Stimulated activated CD8-positive, alpha-beta memory T cell treated with anti-CD3 and anti-CD28 coated beads, Interleukin-2, amount 100 ng/mL, for 48 hours (primary cell): Measurements from ENCODE around the gene CDKAL1.
"Not testable (repeated sequence)": the region's sequence is repeated elsewhere in the genome, so short reads cannot be mapped to it uniquely, and the experiment has no call there.

Experiments
- DNase-seq, 2 donors: peaks; one replicate each; pipeline ENCODE4 v3.0.0-alpha.2; 2020; ENCODE audit warnings: low read depth in 2 of 2

CDKAL1 gene

DNA sequence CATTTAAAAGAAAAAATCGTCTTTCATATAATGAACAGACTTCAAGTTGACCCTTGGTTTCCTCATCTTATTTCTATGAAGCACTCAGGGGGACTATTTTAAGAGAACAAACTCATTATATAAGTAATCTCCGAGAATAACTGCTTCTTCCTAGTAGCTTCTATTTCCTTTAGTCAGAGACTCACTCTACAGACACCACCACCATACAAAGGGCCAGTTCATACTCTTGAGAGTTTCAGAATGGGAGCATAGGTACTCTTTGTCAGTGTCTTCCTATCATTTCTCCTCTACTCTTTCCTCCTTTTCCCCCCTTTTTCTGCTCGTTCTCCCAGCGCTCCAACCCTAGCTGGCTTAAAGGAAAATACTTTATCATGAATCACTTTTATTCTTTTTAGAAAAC lies 104.9 kb downstream of the CDKAL1 start:
- DNase-seq, result no peak

DNA sequence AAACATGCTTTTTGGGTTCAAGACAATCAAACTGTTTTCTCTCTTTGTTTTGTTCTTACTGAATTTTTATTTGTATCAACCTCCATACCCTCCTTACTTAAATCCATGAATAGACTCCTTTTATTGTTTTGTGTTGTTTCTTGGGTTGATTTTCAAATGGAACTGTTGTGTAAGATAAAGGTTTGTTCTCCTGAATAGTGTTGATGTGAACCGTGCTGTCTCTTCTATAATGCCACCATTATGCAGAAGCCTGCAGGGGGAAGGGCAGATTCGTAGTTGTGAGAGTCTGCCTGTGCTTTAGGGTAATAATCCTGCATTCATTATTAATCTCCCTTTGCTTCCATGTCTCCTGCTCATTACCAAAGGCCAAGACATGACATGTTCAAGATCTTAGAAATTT lies 105.9 kb downstream of the CDKAL1 start:
- DNase-seq, result no peak

DNA sequence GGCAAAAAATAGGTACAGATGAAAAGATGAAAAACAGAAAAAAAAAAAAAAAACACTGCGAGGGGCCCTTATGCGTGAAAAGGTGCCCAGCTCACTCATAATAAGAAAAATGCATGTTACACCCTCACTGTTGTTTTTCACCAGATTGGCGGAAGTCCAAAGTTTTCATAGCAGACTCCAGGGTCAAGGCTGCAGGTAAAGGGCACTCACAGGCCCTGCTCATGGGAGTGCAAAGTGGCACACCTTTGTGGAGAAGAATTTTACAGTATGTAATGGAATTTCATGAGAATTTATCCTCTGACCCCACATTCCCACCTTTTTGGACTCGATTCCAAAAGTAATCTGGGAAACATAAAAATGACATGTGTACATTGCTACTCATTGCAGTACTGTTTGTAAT lies 108.2 kb downstream of the CDKAL1 start:
- DNase-seq, result no peak

DNA sequence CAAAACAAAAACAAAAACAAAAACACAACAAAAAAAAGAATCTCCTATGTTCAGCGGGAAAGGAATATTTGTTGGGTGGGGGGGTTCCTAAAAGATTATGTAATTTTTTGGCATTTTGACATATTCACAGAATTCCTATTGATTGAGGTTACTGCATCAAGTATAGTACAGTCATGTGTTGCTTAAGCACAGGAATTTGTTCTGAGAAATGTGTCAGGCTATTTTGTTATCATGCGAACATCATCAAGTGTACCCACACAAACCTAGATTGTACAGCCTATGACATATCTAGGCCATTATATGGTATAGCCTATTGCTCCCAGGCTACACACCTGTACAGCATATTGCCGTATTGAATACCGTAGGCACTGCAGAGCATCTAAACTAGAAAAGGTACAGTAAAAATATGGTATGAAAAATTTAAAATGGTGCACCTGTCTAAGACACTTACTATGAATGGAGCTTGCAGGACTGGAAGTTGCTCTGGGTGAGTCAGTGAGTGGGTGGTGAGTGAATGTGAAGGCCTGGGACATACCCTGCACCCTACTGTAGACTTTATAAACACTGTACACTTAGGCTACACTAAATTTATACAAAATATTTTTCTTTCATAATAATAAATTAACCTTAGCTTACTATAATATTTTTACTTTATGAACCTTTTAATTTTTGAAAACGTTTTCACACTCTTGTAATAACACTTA lies 110.6 kb downstream of the CDKAL1 start:
- no peak for DNase-seq

DNA sequence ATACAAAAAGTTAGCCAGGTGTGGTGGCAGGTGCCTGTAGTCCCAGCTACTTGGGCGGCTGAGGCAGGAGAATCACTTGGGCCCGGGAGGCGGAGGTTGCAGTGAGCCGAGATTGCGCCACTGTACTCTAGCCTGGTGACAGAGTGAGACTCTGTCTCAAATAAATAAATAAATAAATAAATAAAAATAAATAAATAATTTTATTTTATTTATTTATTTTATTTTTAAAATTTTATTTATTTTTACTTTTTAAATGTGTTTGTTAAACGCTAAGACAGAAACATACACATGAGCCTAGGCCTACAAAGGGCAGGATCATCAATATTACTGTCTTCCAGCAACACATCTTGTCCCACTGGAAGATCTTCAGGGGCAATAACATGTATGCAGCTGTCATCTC lies 111.3 kb downstream of the CDKAL1 start:
- not testable (repeated sequence) for DNase-seq

DNA sequence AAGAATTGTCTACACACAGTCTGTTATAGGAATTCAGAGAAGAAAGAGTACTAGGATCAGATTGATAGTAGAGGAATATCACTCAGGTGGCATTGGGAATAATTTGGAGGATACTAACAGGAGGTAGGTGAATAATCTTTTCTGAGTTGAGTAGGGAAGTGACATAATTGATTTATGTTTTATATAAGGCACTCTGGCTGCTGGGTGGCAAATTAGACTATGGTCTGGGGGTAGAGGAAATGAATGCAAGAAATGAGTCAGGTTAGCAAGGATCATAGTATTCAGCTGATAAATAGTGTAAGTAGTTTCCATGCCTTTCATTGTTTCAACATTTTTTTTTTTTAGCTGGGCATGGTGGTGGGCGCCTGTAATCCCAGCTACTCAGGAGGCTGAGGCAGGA lies 113.3 kb downstream of the CDKAL1 start:
- DNase-seq, result no peak

DNA sequence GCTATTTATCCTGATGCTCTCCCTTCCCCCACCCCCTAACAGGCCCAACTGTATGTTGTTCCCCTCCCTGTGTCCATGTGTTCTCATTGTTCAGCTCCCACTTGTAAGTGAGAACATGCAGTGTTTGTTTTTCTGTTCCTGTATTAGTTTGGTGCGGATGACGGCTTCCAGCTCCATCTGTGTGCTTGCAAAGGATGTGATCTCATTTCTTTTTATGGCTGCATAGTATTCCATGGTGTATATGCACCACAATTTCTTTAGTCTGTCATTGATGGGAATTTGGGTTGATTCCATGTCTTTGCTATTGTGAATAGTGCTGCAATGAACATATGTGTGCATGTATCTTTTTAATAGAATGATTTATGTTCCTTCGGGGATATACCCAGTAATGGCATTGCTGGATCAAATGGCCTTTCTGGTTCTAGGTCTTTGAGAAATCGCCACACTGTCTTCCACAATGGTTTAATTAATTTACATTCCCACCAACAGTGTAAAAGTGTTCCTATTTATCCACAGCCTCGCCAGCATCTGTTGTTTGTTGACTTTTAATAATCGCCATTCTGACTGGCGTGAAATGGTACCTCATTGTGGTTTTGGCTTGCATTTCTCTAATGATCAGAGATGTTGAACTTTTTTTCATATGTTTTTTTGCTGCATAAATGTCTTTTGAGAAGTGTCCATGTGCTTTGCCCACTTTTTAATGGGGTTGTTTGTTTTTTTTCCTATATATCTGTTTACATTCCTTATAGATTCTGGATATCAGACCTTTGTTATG lies 115.6 kb downstream of the CDKAL1 start:
- not testable (repeated sequence) for DNase-seq

DNA sequence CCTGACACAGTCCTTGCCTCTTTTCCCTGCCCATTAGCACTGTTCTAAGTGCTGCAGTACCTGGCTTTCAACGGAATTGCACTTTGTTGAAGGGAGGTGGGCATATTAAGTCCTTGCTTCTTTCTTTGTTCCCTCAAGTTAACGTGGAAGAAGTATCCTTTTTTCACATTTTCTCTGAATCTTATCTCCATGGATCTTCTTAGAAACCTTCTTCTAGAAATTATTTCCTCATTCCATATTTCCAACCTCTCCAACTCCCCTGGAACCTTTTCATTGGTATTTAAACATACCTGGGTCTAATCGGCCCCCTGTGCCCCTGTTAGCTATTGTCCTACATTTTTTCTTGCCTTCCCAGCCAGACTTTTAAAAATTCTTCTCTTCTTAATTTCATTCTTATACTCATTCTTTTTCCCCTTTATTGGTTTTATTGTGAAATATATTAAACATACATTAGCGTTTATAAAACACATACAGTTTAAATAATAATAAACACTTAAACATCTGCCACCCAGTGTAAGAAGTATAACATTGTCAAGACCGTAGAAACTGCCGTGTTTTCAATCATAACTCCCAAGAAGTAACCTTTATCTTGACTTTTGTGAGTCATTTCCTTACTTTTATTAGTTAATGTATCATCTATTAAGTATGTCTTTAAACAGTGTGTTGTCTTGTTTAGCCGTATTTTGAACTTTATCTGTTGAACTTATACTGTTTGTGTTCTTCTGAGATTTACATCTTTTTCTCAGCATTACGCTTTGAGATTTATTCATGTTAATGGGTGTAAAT lies 118.2 kb downstream of the CDKAL1 start:
- no peak for DNase-seq

DNA sequence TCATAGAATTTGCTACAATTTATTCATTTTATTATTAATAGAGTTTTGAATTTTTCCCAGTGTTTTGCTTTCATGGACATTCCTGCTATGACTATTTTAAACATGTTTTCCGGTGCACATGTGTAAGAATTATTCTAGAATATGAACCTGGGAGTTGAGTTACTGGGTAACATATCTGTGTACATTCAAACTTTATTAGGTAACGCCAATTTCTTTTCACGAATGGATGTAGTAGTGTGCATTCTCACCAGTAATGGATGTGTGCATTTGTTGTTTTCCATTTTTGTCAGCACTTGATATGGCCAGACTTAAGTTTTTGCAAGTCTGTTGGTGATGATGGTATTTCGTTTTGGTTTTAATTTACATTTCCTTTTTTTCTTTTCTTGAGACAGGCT lies 118.8 kb downstream of the CDKAL1 start:
- DNase-seq, result no peak

DNA sequence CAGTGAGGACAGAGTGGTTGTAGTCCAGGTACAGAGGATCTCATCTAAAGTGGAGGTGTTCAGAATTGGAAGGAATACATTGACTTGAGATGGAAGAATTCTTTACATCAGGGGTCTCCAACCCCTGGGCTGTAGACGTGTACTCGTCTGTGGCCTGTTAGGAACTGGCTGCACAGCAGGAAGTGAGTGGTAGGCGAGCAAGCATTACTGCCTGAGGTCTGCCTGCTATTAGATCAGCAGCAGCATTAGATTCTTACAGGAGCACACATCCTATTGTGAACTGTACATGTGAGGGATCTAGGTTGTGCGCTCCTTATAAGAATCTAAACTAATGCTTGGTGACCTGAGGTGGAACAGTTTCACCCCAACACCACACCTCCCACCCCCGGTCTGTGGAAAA lies 121.1 kb downstream of the CDKAL1 start:
- no peak for DNase-seq

DNA sequence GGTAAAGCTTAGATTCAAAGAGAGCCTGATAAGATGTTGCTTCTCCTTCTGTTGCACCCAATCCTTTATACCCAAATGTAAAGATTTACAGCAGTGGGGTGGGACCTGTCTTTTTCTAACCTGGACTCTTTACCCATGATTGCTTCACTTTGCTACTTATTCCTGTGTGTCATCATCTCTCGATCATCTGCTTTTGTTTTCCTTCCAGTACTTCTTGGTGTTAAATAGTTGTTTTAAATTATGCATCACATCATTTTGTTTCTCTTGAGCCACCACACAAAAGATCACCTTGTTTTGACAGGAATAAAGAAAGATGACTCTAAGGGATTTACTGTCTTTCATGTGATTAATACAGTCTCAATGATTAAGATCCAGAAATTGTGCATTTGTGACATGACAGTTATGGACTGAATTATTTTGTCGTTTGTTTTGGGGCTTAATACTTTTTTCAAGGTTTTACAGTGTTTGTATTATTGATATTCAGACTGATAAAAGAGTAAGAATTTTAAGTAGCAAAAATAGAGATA lies 123.1 kb downstream of the CDKAL1 start:
- DNase-seq, result no peak

DNA sequence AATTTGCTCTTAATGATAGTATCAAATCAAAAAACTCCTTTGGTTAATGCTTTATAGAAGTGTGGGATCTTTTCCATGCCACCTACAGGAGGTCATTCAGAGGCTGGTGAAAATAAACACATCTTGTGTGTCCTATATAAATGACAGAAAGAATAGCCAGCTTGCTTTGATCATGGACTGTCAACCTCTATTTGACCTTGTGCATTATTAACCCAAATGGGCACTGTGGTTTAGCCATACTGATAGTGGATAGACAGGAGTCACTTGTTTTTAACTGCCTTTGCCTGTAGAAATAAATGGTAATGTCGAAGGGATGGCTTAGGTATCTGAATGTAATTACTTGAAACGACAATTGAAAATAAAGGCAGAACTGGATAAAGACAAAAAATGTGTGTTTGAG lies 123.8 kb downstream of the CDKAL1 start:
- DNase-seq, result no peak

DNA sequence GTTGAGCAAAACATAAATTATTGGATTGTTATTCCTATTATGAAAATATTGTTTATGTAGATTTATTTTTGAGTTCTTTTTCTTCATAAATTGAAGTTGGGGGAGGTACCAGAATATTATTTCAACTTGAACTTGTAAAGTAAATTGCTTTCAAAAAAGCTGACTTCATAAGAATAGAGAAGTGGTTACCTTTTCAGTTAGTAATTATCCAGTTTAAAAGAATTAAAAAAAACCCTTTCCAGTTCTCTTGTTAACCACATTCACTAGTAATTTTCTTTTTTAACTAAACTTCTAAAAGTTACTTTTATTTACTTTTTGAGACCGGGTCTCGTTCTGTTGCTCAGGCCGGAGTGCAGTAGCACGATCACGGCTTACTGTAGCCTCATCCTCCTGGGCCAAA lies 124.3 kb downstream of the CDKAL1 start:
- DNase-seq, result no peak

DNA sequence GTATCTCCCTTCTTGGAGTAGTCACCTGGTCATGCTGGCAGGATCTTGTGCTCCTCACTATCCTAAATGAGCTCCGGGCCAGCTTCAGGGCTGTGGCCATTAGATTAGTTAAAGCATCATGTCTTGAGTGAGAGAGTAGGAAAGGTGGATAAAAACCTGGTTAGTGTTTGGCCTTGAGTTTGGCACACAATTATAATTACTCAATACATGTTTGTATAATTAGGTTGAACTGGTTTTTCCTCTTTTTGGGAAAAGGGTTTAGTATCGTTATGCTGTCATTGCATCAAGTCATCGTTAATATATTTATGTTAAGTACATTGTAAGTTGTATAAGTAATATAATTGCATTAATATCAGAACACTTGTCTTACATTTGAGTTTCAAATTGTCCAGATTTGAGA lies 126.3 kb downstream of the CDKAL1 start:
- DNase-seq, result no peak

DNA sequence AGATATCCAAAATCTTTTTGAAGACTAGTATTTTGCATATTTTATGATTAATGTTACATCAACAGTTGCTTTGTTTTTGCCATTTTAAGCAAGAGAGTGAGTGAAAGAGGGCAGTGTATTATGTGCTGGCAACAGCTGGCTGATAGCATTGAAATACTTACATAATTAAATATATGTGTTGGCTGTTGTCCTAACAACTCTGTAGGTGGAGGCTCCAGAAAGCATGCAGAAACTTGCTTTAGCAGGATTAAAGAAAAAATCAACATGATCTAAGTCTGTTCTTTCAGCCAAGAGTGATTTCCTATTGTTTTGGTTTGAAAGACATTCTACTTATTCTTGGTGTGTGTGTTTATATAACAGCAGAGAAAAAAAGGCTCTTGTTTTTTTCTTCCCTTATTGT lies 127.5 kb downstream of the CDKAL1 start:
- no peak for DNase-seq

DNA sequence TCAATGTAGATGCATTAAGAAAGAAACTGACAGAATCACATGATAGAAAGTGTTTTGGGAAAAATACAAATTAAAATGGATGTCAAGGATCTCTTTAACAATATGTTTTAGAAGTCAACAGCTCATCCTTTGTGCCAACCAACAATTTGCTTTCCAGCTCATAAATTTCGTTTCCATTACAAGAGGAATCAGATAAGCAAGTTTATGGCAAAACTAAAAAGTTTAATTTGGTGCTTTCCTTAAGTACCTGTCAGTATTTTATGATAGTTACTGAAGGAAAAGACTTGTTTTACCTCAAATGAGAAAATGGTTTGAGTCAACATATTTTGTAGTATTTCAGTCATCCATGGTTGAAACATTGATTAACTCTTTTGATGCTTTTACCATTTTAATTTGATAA lies 130.0 kb downstream of the CDKAL1 start:
- no peak for DNase-seq

DNA sequence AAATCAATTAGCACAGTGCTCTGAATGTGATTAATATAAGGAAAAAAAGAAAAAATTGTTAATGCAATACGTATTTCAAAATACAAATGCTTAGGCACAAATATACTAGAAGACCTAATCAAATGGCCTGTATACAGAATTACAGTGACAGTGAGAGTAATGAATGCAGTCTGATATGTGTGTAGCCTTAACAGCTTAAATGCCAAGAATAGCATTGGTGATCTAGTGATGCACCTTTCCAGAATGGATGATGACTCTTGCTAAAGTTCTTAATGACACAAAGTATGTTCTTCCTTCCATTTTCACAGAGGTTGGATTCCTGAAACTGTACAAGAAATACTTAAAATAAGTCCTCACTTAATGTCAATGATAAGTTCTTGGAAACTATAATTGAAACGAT lies 131.0 kb downstream of the CDKAL1 start:
- no peak for DNase-seq

DNA sequence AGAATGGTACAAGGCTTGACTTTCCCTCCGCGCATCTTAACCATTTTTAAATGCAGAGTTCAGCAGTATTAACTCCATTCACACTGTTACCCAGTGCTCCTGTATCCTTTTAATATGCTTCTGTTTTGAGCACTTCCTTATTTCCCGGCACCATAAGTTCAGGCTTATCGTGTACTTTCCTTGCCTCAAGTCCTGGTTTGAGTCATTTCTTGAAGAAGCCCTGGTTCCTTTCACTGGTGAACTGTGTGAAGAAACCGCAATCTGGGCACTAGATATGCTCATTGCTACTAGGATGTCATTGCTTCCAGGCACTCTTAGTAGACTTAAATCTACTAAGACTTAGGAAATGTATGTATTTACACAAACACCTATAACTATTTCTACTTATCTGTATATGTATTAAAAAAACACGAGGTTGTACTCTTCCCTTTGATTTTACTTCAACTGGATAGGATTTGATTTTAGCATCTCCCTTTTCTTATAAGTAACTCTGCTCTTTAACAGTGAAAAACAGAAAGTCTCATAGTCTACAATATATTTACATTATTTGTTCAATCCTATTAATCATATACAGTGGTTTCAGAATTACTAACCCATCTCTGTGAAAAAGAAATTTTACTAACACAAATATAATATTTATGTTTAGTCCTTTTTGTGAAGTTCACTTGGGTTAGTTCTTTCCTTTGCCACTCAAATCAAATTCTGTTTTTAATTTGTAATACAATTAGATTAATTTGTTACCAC lies 135.5 kb downstream of the CDKAL1 start:
- DNase-seq, result no peak

DNA sequence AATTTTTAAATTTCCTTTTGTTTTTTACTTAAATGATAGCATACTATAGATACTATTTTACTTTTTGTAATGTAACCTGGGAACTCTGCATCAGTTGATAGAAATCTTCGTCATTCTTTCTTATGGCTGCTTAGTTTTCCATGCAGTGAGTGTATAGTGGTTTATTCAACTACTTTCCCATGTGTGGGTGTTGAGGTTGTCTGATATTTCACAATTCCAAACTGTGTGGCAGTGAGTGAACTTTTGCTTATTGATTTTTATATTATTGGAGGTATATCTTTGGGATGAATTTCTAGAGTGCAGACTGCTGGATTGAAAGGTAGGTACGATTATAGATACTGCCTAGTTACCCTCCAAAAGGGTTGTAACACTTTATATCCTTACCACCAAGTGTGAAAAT lies 136.5 kb downstream of the CDKAL1 start:
- DNase-seq, result no peak

DNA sequence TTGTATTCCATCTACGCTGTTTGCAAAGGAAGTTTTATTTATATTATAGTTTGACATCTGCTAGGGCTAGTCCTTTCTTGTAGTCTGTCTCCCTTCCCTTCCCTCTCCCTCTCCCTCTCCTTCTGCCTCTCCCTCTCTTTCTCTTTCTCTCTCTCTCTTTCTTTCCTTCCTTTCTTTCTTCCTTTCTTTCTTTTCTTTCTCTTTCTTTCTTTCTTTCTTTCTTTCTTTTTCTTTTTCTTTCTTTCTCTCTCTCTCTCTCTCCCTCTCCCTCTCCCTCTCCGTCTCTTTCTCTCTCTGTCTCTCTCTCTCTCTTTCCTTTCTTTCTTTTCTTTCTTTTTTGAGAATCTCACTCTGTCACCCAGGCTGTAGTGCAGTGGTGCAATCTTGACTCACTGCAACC lies 137.8 kb downstream of the CDKAL1 start:
- DNase-seq, result no peak

DNA sequence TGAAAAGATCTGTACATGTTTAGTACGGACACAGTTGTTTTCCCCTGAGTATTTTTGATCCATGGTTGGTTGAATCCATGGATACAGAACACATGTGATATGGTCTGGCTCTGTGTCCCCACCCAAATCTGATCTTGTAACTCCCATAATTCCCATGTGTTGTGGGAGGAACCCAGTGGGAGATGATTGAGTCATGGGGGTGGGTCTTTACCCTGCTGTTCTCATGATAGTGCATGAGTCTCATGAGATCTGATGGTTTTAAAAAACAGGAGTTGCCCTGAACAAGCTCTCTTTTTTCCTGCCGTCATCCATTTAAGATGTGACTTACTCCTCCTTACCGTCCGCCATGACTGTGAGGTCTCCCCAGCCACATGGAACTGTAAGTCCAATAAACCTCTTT lies 139.2 kb downstream of the CDKAL1 start:
- no peak for DNase-seq

DNA sequence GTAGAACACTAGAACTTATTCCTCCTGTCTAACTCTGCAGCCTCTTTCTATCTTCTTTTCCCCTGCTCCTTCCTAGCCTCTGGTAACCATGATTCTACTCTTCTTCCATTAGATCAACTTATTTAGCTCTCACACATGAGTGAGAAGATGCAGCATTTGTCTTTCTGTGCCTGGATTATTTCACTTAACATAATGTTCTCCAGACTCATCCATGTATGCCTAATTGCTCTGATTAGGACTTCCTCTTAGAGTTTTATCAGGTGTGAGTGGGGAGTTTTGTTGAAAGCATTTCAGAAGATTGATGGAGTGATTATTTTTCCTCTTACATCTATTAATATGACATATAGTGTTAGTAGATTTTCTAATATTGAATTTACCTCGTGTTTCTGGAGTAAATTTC lies 140.4 kb downstream of the CDKAL1 start:
- no peak for DNase-seq
